GM19043 (cell line): ENCODE data around the gene PDE3B.

Experiments used
- ATAC-seq: cut with Tn5 transposase; IDR thresholded peaks from one replicate; pipeline ENCODE4 v1.9.1; 2021; ENCODE audit warnings: low read depth; ENCODE audit not compliant: unreplicated experiment

PDE3B gene

DNA sequence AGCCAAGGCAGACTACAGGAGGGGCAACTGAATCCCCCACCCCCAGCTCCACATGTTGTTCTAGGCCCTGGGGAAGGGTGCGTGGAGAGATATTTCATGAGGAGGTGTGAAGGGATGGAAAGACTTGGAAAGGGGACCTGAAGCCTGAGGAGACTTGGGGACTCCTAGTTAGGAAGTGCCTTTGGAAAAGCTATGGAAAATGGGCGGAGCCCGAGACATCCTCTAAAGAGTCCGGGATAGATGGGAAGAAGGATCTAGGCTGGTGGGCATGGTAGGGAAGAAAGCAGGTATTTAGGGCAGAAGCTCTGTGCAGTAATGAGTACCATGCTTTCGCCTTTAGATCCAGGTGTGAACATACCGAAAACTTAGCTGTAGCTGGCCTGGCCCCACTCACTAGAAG, 263.4 kb downstream of the PDE3B start:
- no peak for ATAC-seq

DNA sequence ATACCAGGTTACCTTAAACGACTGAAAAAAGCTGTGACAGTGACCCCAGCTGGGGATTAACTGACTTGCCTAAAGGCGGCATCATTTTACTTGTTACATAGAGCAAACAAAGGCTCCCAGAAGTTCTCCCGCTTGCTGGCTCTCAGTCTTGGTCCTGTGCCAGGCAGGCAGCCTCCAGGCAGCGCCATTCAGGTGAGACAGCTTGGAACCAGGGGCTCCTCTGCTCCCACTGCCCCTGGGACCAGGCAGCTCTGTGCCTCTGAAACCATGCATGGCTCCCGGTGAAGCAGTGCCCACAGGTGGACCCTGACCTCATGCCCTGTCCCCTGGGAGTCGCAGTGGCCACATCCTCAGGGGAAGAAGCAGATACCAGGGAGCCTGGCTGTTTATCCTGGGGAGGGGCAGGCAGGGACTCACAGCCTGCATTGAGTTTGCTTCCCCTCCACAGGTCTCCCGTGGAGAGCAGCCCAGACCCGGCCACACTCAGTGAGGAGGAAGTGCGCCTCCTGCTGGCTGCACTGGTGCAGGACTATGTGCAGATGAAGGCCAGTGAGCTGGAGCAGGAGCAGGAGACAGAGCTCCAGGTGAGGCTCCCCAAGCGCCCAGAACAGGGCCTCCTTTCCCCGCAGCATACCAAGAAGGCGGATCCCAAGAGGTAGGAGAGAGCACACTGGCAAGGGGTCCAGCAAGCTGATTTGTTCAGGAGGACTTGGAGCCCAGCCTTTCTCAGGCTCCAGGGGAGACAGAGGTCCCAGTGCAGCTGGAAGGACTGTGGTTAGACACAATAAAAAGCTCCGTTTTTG, 264.0 kb downstream of the PDE3B start:
- peak; percentile 41 for ATAC-seq

DNA sequence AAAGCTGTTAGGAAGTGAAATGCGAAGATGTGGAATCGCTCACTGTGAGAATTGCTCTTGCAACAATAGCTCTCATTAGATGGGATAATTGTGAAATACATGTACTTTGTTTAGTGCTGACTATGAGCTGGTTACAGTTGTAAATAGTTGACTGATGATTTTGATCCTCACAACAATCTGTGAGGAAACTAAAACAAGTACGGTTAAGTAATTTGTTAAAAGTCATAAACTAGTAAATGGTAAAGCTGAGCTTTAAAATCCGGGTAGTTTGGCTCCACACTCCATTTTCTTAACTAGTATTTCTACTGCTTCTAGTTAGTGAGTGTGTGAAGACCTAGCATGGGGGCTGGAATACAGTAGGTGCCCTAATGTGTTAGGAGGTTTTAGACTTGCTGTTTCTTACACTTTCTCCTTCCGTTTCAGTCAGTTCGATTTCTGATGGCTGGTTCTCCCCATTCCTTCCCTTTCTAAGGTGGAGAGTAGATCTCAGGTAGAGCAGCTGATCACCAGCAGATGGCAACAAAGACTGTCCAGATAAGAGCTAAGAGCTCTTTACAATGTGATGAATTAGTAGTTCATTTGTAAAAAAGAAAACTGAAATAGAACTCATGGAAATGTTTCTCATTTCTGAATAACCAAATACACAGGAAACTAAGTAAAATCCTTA, 264.7 kb downstream of the PDE3B start:
- ATAC-seq = no peak

DNA sequence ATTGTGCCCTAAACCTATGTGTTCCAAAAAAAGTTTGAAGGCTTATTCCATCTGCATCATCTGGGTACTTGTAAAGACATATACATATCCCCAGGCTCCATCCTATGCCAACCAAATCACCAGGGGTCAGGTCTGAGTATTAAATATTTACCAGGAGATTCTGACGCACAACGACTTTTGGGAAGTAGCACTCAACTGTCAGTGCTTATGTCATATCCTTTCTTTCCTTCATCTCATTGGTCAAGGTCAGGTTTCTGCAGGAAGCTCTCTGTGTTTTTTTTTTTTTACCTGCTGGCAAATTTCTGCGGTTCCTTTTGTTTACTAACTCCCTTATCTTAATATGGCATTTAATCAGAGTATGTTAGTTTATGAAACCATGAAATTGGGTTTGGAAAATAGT, 270.9 kb downstream of the PDE3B start:
- ATAC-seq = no peak

DNA sequence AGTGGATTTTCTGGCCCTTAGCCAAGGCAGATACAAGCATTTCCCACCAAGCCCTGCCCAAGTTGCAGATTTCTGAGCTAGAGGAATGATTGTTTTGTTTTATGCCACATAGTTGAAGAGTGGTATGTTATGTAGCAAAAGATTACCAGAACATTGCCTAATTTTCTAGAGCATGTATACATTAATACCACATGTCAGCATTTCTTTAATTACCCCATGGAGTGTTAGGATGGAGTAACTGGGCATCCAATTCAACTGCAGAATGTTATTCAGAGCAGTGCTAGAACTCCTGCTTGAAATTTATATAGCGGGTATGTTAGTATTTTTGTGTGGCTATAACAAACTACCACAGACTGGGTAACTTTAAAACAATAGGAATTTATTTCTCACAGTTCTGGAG, 272.8 kb downstream of the PDE3B start:
- no peak for ATAC-seq
